Measurements from ENCODE around the gene UBE2E1.

The UBE2E1 gene

DNA sequence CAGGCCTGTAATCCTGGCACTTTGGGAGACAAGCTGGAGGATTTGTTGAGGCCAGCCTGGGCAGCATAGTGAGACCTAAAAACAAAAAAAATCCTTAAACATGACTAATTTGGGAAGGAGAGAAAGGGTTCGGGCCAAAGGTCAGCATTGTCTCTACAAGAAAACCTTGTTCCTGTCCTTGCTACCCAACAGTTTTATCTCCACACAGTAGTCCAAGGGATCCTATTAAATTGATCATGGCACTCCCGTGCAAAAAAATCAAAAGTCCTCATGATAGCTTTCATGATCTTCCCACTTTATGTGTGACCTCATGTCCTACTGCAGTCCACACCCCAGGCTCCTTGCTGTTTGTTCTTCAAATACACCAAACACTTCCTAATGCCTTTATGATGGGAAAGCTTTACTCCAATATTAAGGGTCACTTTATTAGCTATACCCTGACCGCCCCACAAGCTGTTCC is 115.3 kb downstream of the UBE2E1 start:
- Histone ChIP-seq H3K27ac (no peak overlapping the region), H3K9me3 (no peaks in the 10 kb centered on the region), H3K36me3 (peaks cover 21% of the 10 kb centered on the region), H3K27me3 (no peaks in the 10 kb centered on the region), H3K4me3 (ENCODE audit: low read depth in 1 of 2, low read length in 1 of 2) (no peak overlapping the region), H3K4me1 (ENCODE audit: control insufficient read depth in 1 of 2, insufficient read depth in 1 of 2, low read depth in 1 of 2, low read length in 1 of 2) (peaks cover 20 to 26% of the 10 kb centered on the region in 2 experiments)
- TF ChIP-seq, protein P1, sequence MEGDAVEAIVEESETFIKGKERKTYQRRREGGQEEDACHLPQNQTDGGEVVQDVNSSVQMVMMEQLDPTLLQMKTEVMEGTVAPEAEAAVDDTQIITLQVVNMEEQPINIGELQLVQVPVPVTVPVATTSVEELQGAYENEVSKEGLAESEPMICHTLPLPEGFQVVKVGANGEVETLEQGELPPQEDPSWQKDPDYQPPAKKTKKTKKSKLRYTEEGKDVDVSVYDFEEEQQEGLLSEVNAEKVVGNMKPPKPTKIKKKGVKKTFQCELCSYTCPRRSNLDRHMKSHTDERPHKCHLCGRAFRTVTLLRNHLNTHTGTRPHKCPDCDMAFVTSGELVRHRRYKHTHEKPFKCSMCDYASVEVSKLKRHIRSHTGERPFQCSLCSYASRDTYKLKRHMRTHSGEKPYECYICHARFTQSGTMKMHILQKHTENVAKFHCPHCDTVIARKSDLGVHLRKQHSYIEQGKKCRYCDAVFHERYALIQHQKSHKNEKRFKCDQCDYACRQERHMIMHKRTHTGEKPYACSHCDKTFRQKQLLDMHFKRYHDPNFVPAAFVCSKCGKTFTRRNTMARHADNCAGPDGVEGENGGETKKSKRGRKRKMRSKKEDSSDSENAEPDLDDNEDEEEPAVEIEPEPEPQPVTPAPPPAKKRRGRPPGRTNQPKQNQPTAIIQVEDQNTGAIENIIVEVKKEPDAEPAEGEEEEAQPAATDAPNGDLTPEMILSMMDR (IDR thresholded peaks at IDR 0.05): no peak

DNA sequence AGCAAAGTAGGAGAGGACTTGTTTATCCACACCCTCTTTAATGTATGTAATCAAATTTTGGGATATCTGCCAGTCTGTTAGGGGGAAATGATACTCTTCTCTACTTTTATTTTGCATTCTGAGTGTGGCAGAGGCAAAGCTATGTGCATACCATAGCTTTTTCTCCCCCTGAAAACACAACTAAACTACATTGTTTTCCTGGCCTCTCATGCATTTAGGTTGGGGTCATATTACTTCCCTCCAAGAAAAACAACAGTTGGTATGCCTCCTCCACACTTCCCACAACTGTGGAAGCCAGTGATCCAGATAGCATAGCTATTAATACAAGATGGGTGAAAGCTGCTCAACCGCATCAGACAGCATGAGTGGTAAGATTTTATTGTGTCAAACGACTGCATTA is 118.0 kb downstream of the UBE2E1 start:
- H3K27me3 ChIP-seq: no peaks in the 10 kb centered on the region
- H3K9me3 ChIP-seq: no peaks in the 10 kb centered on the region
- no peak overlapping the region for H3K4me3 ChIP-seq (ENCODE audit: low read depth in 1 of 2, low read length in 1 of 2)
- H3K4me1 ChIP-seq (ENCODE audit: control insufficient read depth in 1 of 2, insufficient read depth in 1 of 2, low read depth in 1 of 2, low read length in 1 of 2): peaks cover under 1 to 3% of the 10 kb centered on the region in 2 experiments
- TF ChIP-seq, protein P1 (IDR thresholded peaks at IDR 0.05): no peak
- no peak overlapping the region for H3K27ac ChIP-seq
- peaks cover 20% of the 10 kb centered on the region for H3K36me3 ChIP-seq

DNA sequence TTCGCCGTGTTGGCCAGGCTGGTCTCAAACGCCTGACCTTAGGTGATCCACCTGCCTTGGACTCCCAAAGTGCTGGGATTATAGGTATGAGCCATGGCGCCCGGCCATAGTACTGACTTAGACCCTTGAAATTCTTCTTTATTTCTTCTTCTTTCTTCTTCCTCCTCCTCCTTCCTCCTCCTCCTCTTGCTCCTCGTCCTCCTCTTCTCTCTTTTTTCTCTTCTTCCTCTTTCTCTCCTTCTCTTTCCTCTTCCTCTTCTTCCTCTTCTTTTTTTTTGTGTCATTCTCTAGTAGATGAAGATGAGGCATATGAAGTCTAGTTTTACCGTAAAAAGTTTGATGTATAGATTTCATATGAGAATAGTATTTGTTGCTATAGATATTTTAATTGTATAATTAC is 120.5 kb downstream of the UBE2E1 start:
- H3K27me3 ChIP-seq: no peaks in the 10 kb centered on the region
- TF ChIP-seq, protein P1 (IDR thresholded peaks at IDR 0.05): no peak

DNA sequence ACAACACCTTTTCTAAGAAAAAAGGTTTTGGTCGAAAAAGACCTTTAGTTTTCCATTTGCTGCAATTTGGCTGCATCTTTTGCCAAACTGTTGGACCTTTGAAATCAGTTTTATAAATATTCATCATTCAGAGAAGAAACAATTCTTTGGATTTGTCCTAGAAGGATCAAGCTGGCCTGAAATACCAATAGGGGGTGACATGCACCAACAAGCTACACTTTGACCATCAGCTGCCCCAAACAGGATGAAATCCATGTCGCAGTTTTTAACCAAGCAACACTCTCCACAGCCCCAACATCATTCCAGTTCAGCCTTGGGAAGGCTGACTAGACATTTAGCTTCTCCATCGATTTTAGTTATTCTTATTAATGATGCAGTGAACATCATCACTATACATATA is 121.0 kb downstream of the UBE2E1 start:
- H3K27me3 ChIP-seq: no peaks in the 10 kb centered on the region
- TF ChIP-seq, protein P1 (IDR thresholded peaks at IDR 0.05): no peak
- H3K27ac ChIP-seq: no peak overlapping the region
- peaks cover 0 to 3% of the 10 kb centered on the region in 2 experiments for H3K4me1 ChIP-seq (ENCODE audit: control insufficient read depth in 1 of 2, insufficient read depth in 1 of 2, low read depth in 1 of 2, low read length in 1 of 2)
- H3K9me3 ChIP-seq: no peaks in the 10 kb centered on the region
- peaks cover 3% of the 10 kb centered on the region for H3K36me3 ChIP-seq
- no peak overlapping the region for H3K4me3 ChIP-seq (ENCODE audit: low read depth in 1 of 2, low read length in 1 of 2)

More for the DNA sequence above, 120.5 kb downstream of the UBE2E1 start:
- Histone ChIP-seq H3K36me3 (peaks cover 4% of the 10 kb centered on the region), H3K4me1 (ENCODE audit: control insufficient read depth in 1 of 2, insufficient read depth in 1 of 2, low read depth in 1 of 2, low read length in 1 of 2) (peaks cover 0 to 3% of the 10 kb centered on the region in 2 experiments), H3K27ac (no peak overlapping the region), H3K9me3 (no peaks in the 10 kb centered on the region), H3K4me3 (ENCODE audit: low read depth in 1 of 2, low read length in 1 of 2) (no peak overlapping the region)

DNA sequence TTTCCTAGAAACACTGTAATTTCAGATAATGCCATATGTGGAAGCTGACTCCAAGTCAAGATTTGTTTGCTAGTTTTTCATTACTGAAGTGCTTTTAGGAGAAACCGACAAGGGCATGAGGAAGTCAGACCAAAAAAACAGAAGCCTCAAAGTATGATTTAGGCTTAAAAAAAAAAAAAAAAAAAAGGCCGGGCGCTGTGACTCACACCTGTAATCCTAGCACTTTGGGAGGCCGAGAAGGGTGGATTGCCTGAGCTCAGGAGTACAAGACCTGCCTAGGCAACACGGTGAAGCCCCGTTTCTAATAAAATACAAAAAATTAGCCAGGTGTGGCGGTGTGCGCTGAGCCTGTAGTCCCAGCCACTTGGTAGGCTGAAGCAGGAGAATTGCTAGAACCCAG is 122.8 kb downstream of the UBE2E1 start:
- no peaks in the 10 kb centered on the region for H3K9me3 ChIP-seq
- TF ChIP-seq, protein P1 (IDR thresholded peaks at IDR 0.05): no peak
- H3K27ac ChIP-seq: no peak overlapping the region
- H3K27me3 ChIP-seq: no peaks in the 10 kb centered on the region
- H3K36me3 ChIP-seq: no peaks in the 10 kb centered on the region
- H3K4me3 ChIP-seq (ENCODE audit: low read depth in 1 of 2, low read length in 1 of 2): no peak overlapping the region
- peaks cover 0 to 3% of the 10 kb centered on the region in 2 experiments for H3K4me1 ChIP-seq (ENCODE audit: control insufficient read depth in 1 of 2, insufficient read depth in 1 of 2, low read depth in 1 of 2, low read length in 1 of 2)

DNA sequence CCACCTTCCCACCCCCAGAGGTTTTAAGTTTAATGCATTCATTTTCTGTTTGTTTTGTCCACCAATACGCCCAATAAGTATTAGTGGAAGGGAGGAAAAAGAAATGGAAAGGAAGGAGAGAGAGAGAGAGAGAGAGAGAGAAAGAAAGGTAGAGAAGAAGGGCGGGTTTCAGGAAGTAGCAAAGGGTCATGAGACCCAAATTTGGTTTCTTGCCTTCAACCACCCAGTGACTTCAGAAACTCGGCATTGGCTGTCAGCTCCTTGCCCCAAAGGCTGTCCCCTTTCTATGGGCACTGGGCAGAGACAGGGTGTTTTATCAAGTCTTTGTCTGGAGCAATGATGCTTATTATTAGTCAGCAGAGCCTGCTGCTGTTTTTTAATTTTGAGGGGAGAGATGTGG is 125.8 kb downstream of the UBE2E1 start:
- Histone ChIP-seq H3K27me3 (no peaks in the 10 kb centered on the region), H3K4me1 (ENCODE audit: control insufficient read depth in 1 of 2, insufficient read depth in 1 of 2, low read depth in 1 of 2, low read length in 1 of 2) (no peaks in the 10 kb centered on the region), H3K27ac (no peak overlapping the region), H3K36me3 (no peaks in the 10 kb centered on the region), H3K4me3 (ENCODE audit: low read depth in 1 of 2, low read length in 1 of 2) (no peak overlapping the region), H3K9me3 (no peaks in the 10 kb centered on the region)
- TF ChIP-seq, protein P1 (IDR thresholded peaks at IDR 0.05): no peak
